GM18907 (cell line): ENCODE data around the gene OR2H1.
A peak's percentile ranks its signal among the peaks of the same experiment; 100 is the strongest.

Experiments used
- ATAC-seq: cut with Tn5 transposase; IDR thresholded peaks from one replicate; pipeline ENCODE4 v1.9.1; 2021; ENCODE audit warnings: mild to moderate bottlenecking, moderate library complexity; ENCODE audit not compliant: unreplicated experiment

Gene OR2H1

DNA sequence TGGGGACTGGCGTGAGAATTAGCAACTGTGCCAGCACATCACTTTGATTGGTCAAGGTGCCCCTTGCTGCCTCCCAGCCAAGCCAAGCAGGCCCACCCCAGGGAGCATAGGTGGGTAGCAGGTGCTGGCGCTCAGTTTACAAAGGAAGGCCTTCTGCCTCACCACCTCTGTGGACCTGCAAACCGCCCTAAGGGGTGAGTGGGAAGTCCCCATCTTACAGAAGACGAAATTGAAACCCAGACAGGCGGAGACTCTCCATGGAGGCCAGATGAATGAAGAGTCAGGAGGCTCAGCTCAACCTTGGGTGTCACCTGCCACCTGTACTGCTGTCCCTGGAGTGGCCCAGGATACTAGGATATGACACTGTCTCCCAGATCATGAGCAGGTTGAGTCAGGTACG lies 52.3 kb downstream of the OR2H1 start:
- peak; percentile 66 for ATAC-seq

DNA sequence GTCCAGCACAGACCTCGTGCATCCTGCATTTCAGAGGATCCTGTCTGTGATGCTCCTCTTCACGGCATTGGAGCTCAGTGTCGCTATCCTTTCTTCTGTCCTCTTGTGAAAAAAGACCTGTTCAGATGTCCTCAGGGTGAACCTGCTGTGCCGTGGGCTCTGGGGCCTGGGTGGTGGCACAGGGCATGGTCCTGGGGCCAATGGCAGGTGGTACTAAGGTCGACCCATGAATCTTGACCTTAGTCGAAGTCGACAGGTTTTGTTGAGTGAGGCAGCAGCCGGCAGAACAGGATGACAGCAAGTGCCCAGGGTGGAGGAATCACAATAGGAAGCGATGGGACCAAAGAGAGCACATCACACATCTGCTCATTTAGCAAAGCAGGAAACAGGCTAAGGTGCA lies 52.8 kb downstream of the OR2H1 start:
- ATAC-seq: no peak

DNA sequence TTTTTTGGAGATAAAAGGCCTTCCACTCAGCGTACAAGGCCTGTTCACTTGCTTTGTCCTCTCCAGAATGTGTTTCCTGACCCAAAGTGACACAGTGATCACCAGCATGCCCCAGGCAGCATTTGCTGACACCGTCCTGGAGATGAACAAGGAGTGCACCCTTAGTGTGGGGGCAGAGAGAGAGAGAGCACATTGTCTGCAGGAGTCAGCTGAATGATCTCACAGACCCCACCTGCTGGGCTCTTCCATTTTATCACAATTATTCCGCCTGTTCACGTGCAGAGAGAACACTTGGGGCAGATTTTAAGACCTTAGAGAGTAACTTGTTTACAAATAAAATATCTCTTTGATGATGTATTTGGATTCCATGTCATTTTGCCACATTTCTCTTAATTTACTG lies 53.2 kb downstream of the OR2H1 start:
- ATAC-seq: no peak

DNA sequence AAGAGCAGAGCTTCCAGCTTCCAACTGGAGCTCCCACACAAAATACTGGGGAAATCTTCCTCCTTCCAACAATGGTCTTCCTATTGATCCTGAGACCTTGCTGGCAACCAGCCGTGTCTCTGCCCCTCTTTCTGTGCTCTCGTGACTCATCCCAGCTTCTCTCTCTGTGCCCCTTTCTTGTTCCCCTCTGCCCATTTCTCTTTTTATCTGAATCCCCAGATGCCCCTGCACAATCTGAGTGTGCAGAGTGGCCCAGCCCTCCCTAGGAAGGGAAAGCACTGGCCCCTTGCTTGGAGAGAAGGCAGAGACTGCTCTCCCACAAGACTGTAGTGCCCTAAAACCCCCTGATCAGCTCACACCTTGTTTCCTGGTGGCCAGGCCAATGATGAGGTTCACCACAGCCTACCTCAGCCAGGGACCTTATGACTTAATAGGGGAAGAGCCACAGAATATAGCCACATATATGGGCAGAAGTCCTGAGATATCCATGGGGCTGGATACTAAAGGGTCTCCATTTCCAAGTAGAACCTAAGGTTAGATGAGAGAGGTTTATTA lies 53.9 kb downstream of the OR2H1 start:
- ATAC-seq: no peak
